DMS79 (cell line): ENCODE measurements around the gene HOXB6.

Source experiments
- DNase-seq: peaks from one replicate; lab custom pipeline; 2025; lab: John Stamatoyannopoulos, UW

HOXB6 gene

DNA sequence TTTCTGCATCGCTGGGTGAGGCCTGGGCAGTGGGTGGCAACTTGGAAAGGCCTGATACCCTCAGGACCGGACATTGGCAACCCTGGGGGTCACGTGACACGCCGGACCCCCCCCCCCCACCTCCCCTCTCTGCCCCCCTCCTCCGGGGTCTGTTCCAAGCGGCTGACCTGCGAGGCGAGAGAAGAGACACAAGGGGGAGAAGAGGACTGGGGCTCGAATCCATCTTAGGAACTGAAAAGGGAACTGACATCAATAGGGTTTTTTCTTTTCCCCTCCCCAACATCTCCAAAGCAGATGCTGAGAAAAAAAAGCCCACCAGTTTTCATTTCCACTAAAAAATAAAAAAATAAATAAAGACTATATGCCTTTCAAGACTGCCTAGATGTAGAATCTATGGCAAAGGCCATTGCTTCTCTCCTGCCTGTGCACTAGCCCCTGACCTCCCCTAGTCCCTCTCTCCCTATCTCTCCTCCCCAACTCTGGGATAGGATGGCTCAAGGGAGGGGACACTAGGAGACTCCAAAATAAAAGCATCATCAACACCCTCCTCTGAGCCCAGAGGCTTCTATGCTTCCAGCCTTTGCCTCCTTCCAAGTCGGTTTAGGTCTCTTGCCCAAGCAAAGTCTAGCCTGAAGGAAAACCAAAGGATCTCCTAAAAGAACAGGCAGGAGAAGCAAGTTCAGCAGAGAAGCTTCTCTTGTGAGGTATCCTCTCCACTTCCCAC, 52.2 kb downstream of the HOXB6 start:
- no peak for DNase-seq

DNA sequence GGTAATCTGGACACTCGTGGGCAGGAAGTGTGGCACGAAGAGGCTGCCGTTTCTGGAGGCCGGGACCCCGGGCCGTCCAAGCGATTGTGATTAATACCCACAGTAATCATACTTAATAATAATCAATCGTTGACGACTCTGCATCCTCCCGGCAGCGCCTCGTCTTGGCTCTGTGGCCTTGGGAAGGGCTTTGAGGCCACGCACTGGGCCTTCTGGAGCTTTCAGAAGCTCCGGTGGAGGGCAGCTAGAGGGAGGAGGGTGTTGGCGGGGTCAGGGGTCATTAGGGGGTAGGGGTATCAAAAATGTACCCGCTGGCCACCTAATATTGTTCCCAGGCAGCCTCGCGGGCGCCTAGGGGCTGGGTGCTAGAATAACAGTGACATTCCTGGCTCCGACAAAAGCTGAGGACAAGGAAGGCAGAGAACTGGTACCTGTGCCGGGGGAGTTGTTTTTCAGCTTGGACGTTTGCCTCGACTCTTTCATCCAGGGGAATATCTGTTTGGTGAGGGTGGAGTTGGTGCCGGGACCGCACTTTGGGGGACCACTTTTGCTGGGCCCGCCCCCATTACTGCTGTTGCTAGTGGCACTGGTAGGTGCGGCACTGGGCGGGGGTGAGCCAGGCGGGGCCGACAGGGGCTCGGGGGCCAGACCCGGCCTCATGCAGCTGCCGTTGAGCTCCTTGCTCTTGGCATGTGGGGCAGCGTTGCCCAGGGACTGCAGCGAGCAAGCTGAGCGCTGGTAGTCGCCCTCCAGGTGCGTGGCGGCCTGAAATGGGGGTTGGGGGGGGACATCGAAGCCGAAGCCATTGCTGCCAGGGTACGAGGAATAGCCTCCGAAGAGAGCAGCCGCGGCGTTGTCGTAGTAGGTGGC, 53.0 kb downstream of the HOXB6 start:
- DNase-seq = no peak

DNA sequence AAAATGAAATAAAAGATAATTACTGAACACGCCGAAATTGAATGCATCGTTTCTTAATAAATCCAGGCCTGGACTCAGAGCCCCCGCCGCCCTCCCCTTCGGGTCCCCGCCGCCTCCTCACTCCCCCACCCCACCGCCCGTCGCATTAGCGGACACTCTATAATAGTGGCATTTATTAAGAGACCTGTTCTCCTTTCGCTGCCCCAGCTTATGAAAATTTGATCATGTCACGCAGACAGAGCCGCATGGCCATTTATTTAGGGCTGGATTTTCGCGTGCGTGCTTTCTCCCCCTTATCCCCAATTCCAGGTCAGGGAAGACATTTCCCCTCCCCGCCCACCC, 53.6 kb downstream of the HOXB6 start:
- no peak for DNase-seq

DNA sequence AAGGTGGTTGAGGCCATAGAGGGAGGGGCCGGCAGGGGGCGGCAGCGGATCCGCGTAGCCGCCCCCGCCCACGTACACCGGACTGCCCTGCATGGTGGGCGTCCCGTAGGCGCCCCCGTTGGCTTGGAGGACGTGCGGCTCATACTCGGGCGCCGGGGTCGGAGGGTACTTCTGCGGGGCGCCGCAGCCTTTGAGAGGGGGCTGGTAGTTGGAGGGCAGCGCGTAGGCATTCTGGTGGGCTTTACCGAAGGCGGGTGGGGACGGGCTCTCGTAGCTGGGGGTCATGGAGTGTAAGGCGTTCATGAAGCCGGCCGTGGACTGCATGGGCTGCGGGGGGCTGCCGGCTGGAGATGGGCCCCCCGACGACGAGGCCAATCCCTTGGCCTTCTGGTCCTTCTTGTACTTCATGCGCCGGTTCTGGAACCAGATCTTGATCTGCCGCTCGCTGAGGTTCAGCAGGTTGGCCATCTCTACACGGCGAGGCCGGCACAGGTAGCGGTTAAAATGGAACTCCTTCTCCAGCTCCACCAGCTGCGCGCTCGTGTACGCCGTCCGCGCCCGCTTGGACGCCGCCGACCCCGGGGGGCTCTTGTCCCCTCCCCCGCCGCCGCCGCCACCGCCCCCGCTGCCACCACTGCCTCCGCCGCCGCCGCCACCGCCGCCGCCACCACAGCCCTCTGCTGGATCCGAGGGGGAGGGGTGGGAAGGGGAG, 54.1 kb downstream of the HOXB6 start:
- no peak for DNase-seq

DNA sequence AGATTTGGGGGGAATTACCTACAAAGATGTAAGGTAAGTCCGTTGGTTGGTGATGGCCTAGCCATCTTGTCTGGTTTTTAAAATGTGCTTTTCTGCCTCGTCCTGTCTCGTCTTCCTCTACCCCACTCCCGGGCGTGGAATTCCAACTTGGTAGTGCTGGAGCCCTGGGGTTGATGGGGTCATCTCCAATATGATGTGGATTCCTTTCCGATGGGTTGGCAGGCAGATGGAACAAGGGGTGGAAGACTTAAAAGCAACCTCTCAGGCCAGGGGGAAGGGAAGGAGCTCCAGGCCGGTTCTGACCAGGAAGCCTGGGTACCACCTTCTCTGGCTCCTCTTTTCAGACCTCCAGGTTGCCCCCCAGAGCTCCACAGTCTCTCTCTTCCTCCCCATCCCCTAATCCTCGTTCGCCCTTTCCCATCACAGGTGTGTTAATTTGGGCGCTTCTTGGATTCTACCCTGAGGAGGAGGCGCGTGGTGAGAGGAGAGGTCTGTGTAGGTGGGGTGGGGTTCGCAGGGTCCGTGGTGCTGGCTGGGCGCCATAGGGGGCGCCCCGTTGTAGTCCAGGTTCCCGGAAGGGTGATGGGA, 54.8 kb downstream of the HOXB6 start:
- DNase-seq = no peak

DNA sequence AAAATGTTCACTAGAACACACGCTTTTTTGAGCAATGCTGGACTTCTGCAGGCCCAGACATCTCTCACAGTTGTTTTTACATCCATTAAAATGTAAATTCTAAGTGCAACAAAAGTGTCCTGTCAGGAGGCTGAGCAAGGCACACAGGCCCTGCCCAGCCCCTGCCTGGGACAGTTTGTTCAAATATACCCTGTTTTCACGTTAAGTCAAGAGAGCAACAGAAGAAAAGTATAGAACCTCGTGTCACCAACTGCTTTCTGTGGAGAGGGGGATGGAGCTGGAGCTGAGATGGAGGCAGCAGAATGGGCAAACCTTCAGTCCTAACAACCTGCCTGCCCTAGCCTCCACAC, 55.5 kb downstream of the HOXB6 start:
- DNase-seq = no peak

DNA sequence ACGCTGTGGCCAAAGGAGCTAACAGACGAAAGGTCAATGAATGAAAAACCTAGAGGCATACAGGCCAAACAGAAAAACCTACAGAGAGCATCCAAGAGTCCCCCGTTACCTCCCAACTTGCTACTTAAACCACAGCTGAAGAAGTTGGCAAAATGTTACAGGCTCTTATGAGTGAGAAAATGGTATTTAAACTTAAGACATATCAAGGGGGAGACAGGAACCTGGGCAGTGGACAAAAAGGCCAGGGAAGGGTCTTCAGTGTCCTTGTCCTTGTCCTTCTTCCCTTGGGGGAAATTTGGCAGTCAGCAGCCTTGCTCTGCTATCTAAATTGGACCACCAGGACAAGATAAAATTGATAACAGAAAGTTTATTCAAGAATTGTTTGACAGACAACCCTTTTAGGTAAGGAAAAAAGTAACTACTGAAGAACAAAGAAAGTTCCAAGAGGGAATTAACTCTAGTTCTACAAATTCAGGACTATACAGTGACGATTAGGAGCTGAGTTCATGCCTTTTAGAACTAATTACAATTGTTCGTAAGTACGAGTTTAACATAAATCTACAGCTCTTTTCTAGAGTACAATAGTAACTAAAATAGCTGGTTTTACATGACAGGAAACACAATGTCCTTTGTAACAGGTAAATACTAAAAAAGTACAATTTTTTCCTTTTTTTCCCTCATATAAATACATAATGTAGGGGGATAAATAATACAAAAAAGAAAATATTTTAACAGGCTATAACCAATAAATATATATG, 56.1 kb downstream of the HOXB6 start:
- DNase-seq = no peak

DNA sequence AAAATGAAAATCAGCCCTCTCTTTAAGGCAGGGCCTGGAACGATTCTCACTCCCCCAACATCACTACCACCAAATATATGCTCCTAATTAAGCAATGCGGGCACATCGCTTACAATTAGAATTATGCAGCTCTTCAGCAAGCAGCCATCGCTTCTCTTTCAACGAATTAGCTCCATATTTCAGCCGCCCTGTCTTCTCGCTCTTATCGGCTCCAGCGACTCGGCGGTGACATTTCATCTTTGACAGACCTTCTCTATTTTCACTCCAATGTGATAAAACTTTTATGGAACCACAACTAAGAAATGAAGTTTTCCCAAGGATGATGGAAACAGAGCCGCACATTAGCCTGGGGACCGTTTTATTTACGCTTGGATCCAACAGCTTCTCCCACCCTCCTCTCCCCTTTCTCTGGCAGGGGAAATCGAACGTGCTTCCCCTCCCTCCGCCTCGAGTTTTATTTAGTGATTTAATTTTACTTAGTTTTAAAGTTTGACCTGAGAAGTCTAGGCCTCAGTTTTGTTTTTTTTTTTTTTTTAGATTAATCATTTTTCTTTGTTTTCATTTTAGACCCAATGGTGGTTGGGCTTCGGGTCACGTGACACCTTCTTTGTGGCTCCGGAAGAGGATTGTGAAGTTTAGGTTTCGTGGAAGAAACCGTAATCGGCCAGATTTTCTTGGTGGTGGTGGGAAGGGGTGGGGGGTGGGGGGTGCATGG, 56.8 kb downstream of the HOXB6 start:
- peak; percentile 34 for DNase-seq

DNA sequence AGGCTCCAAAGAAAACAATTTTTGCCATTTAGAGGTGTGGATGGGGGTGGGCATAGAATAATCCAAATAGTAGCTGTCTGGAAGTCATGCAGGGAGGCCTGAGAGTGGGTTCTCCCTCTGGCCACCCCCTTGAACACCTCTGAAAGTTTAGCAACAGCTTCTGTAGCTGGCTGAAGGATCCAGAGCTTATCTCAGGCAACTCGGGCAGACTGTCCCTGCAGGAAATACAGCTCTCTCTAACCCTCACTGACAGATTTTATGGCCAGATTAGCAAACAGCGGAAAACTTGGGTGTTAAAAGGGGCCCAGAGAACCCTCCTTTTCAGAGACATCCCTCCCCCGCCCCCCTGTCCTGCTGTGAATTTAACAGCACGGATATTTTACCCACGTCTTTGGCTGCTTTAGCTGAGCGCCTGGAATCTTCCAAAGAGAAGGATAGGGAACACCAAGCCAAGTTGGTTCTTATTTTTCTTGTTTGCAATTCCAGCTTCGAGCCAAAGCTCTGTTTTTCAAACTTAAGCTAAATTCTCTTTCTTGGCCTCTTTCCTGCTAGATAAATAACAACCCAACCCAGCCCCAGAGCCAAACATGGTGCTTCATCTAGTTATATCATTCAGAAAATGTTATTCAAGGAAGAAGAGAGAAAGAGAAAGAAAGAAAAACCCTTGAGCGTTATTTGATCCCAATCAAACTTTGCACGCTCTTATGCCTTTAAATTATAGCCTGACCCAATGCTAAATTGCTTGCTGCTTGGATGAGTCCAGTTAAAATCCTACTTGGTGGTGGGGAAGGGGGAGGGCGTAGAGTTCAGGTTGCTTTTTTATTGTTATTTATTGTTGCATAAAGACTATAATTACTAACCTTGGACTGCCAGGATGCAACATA, 57.6 kb downstream of the HOXB6 start:
- DNase-seq = peak; percentile 69

DNA sequence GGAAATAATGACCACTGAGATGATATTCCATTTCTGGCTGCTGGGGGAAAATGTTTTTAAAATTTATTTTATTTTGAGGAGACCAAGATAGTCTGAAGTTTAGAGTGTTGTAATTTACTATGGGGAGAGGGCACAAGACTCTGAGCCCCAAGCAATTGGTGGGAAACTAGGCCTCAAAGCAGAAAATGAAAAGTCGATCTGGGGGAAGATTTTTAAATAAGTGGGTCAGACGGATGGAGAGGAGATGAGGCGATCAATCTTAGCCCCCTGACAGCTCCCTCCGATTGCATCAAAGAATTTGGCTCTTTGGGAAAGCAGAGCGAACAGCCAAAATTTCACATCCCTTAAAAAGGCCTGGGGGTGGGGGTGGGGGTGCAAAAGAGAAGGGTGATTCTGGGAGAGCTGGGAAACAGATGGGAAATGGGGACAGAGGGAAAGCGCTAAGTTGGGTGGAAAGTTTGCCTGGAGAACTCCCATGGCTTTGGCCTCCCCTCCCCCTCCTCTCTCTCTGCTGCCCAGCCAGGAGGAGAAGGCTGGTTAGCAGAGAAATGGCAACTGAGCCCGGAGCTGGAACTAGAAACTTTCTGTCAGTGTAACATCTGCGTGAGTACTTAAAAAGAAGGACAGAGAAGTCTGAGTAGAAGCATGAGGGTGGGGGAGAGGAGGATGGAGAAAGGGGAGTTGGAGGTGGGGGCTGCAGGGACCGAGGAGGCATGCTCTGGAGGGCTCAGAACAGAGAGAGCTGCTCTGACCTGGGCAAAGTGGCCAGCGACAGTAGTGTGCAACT, 58.5 kb downstream of the HOXB6 start:
- no peak for DNase-seq
